Hepatocyte (in vitro differentiated cells): ENCODE data around the gene INIP.

ENCODE experiments used
- CTCF ChIP-seq: fragments of 200-600 bp; sonication (generic); IDR thresholded peaks from 2 replicates; pipeline ENCODE4 v1.5.1; 2016; ENCODE audit warnings: antibody characterized with exemption, mild to moderate bottlenecking; ENCODE audit not compliant: poor library complexity
- EZH2 ChIP-seq: fragments of 200-600 bp; sonication (generic); IDR thresholded peaks from 2 replicates; pipeline ENCODE4 v1.6.1; 2016; ENCODE audit warnings: antibody characterized with exemption, mild to moderate bottlenecking, borderline replicate concordance
- EZH2phosphoT487 ChIP-seq: fragments of 200-600 bp; sonication (generic); IDR thresholded peaks from one replicate; pipeline ENCODE4 v1.6.1; 2018; ENCODE audit warnings: antibody characterized with exemption, mild to moderate bottlenecking, low read depth, moderate library complexity; ENCODE audit not compliant: unreplicated experiment, severe bottlenecking

DNA sequence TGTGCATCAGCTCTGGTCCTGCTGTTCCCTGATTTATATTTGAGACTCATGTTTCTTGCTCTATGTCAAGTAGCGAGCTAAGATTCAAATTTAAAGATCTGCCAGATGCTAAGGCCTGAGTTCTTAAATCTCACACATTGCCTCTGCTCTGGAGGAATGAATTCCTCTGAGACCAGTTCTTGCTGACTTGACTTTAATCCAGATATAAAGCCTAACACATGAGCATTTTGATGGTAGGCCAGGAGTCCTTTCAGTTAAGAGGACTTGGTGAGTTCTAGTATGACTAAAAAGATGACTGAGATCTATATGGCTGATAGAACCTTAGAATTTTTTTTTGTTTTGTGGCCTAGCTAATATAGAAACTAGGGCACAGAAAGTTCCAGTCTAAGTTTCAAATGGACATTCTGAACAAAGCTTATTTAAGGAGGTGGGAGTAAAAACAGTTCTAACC lies 1.3 kb upstream of the INIP start:
- TF ChIP-seq CTCF (no peak), EZH2phosphoT487 (no peak), EZH2 (no peak)
